HG02610 (cell line): ENCODE measurements around the gene DCX.

Source experiments
- ATAC-seq: cut with Tn5 transposase; IDR thresholded peaks from one replicate; pipeline ENCODE4 v1.9.1; 2021; ENCODE audit warnings: mild to moderate bottlenecking, moderate library complexity; ENCODE audit not compliant: unreplicated experiment

Gene DCX

GRCh38 chrX:111411983-111412382, at the start of gene DCX:
DCX (minus strand) TSS chrX:111412192; CDS start chrX:111410398, 1,794 bp downstream.
- ATAC-seq = no peak

GRCh38 chrX:111460607-111461006, 48.6 kb upstream of the DCX start:
- ATAC-seq = no peak

GRCh38 chrX:111447298-111447697, 35.3 kb upstream of the DCX start:
- ATAC-seq = no peak

DNA sequence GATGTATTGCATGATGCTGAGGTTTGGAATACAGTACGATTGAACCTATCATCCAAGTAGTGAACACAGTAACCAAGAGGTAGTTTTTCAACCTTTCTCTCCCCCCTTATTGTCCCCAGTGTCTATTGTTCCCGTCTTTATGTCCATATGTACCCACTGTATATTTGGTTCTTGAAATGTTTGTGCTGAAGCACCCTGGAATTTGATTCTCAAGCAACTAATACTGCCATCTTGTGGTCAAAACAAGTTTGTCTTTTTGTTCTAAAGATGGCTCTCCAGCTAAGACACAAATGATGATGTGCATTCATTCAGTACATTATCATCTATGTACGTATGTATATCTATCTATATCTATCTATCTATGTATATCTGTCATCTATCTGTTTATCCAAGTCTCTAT, 33.5 kb upstream of the DCX start:
- ATAC-seq = no peak

- ATAC-seq = no peak
Measured at GRCh38 chrX:111444881-111445280, 32.9 kb upstream of the DCX start.

DNA sequence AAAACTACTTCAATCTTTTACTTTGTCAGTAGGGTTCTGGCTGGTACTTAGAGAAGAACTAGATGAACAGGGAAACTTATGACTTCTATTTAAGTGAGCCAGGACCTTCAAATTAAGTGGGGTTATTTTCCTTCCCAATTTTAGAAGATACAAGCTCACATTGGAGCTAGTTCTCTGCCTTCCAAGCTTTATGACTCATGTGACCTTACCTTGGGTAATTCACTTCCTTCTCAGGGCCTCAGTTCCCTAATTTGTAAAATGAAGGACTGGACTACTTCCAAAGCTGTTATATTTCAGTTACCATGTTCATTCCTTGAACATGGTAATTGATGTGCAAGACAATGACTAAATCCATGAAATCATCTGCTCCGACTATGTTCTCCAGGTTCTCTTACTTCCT, 32.0 kb upstream of the DCX start:
- no peak for ATAC-seq

DNA sequence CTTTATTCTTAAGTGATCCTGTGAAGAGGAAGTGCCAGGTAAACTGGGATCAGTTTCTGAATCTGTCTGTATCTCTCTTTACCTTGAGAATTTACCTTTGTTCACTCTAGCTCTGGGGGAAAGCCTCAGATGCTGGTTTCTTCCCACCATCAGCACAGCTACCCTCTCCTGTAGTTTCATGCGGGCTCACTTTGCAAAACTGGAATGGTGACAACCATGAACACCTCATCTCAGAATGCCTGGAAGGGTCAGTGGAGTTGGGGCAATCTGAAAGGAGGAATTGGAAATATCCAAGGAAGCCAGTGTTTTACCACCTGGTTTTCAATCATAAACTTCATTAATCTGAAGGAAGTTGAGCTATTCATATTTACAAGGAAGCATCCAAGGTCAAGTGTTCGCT, 30.8 kb upstream of the DCX start:
- no peak for ATAC-seq

- ATAC-seq = no peak
Measured at GRCh38 chrX:111435469-111435868, 23.5 kb upstream of the DCX start.

DNA sequence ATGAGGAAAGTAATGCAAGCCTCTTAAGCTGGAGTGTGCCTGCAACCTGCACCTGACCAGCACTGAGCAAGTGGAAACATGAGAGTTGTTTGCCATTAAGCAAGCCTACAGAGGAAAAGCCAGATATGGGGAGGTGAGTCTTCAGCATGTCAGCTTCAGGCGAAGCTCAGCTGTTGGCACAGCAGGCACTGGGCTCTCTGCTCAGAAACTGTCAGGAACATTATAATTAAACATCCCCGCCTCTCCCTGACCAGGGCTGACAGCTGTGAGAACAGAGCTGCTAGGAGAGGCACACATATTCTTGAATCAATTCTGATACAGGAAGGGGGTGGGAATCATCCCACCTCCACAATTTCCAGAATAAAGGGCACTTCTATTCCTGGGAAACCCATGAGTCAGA, 19.0 kb upstream of the DCX start:
- ATAC-seq = no peak

DNA sequence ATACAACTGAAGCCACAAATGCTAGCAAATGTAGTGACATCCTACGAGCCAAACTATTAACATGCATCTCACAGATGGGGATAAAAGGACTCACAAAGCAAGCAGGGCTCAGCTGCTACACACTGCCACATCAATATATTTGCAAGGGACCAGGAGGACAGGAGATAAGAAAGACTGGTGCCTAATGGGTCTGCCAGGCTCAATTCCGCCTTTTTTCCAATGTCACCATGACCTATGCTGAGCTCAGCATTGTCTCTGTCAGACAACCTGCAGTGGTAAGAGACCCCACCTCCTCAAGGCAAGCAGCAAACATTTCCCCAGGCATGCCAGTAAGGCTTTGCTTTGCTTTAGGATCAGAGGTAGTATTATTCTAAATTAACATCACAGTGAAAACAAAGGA, 435 bp downstream of the DCX start:
- no peak for ATAC-seq

DNA sequence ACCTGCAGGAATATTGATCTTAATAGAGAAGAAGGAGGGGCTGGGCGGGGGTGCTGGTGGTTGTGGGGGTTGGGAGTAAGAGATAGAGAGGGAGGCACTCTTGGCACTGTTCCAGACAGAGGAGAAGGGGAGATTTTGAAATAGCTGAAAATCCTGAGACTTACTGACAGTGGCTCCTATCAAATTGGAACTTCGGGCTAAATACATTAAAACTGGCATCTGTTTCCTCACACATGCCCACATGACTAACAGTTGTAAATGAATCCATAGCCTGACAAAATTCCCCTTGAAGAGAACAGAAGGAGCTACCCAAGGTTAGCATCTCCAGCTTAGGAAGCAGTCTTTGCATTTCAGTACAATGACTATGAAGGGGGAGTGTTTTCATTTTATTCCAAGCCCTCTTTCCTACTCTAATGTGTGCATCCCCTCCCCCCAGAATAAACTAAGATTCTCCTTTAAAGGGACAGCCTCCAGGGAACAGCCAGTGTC, 1.4 kb downstream of the DCX start:
- ATAC-seq = no peak

- no peak for ATAC-seq
Measured at GRCh38 chrX:111409326-111409725, 2.7 kb downstream of the DCX start.

DNA sequence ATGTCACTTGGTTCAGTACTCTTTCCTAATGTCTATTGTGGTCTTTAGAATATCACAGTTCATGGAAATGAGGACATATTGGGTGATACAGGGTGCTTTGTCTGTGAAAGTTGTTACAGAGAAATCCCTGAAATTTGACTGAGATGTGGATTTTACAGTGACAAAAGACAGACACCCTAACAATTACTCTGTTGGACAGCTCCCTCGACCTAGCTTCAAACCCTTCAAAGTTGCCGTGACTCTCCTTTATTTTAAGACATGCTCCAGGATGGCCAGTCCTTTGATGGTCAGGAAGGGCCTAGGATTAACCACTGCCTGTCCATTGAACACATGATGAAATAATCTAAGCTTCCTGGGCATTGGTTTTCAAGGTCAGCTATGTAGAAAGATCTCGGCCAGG, 4.0 kb downstream of the DCX start:
- no peak for ATAC-seq

DNA sequence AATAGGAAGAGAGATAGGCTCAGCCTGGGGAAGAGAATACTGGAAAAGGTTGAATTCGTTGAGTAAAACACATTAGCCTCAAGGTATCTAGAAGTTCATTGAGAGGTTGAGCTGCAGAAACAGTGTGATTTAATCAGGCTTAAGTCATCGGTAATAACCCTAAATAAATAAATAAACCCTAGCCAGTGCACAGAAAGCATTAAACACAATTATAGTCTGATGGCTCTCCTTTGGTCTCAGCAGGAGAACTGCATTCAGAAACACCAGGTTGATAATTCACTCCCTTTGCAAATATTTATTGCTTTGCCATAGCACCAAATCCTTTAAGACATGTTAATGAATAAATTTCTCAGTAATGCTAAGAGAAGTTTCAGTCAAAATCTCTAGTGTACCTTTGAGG, 9.6 kb downstream of the DCX start:
- ATAC-seq = no peak

GRCh38 chrX:111395149-111395548, 16.8 kb downstream of the DCX start:
- ATAC-seq = no peak

- ATAC-seq = no peak
Measured at GRCh38 chrX:111394569-111394968, 17.4 kb downstream of the DCX start.

GRCh38 chrX:111387470-111388070, 24.4 kb downstream of the DCX start:
- no peak for ATAC-seq

DNA sequence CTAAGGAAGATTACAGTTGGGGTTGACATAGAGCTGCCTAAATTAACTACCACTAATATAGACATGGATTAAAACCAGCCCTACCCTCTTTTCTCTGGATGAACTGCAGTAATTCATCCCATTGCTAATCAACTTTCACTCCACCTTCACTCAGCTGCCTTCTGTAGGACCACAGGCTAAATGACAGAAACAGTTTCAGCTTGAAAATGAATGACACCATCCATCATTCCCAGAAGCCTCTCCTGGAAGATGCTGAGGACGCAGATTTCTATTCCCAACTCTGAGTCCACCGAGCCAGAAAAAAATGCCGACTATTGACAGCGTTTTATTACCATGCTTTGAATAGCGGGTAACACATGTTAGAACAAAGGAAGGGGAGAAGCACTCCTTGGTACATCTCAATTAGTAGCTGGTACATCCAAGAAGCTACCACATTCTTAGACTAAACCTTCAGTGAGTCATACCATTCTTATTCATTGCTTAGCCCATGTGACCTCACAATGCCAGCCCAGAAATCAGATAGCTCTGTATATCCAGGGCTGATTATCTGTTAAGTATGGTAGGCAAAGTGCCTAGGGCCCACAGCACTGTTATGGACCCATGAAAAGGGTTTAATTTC, 25.3 kb downstream of the DCX start:
- ATAC-seq = no peak

- no peak for ATAC-seq
Measured at GRCh38 chrX:111386077-111386476, 25.9 kb downstream of the DCX start.

DNA sequence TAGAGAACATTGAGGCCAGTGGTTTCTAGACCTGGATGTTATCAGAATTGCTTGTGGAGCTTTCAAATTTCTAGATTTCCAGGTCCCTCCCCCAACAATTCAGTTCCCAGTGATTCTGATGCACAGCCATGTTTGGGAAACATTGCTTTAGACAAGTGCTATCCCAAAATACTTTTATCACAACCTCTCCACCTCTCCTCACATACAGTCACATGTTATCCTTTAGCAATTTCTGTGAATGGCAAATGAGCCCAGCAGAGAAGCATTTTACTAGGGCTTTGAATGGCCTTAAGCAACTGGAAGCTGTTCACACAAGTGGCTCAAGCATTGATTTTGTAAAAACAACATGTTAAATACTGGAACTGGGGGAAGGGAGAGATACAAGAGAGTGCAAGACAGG, 29.7 kb downstream of the DCX start:
- no peak for ATAC-seq

- ATAC-seq = no peak
Measured at GRCh38 chrX:111376897-111377578, 35.0 kb downstream of the DCX start.

GRCh38 chrX:111376486-111376885, 35.5 kb downstream of the DCX start:
- no peak for ATAC-seq
